HG03457 (cell line): ENCODE results near the gene MAD1L1.
"Not testable (repeated sequence)": the region's sequence is repeated elsewhere in the genome, so short reads cannot be mapped to it uniquely, and the experiment has no call there.

Source experiments
- ATAC-seq: cut with Tn5 transposase; IDR thresholded peaks from one replicate; pipeline ENCODE4 v1.9.1; 2021; ENCODE audit warnings: moderate number of reproducible peaks; ENCODE audit not compliant: unreplicated experiment

Gene MAD1L1

DNA sequence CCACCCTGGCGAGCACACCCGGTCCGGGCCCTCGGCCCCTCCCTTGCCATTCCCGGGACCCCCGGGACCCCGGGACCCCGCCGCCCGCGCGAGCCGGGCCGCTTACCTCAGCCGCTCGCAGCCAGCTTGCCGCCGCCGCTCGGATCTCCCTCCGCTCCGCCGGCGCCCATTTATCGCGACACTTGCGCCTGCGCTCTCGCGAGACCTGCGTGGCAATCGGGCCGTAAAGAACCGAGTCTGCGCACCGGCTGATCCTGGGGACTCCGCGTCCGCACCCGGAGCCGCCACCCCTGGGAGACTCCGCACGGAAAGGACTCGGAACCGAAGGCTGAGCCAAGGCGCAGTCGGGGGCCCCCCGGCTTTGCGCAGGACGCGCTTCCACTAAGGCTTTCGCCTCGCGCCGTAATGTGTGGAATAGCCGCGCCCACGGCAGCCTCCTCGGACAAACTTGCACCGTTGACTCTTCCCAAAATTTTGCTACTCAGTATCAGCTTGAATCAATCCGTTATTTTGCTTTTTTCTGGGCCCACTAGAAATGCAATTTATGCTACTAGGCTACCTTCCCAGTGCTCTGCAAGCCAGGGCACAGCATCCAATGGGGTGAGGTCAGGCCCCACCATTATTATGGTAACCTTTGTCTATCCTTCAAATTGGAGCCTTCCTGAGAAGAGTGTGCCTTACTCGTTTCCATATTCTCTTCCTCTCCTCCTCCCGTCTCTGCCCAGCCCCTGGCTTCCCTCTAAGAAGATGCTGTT lies at the start of gene MAD1L1:
Gene MAD1L1 (minus strand): TSS at position 180 of the 755 bp plus-strand sequence. CDS start 2,812 bp downstream, outside the sequence.
- peak; percentile 47 for ATAC-seq

DNA sequence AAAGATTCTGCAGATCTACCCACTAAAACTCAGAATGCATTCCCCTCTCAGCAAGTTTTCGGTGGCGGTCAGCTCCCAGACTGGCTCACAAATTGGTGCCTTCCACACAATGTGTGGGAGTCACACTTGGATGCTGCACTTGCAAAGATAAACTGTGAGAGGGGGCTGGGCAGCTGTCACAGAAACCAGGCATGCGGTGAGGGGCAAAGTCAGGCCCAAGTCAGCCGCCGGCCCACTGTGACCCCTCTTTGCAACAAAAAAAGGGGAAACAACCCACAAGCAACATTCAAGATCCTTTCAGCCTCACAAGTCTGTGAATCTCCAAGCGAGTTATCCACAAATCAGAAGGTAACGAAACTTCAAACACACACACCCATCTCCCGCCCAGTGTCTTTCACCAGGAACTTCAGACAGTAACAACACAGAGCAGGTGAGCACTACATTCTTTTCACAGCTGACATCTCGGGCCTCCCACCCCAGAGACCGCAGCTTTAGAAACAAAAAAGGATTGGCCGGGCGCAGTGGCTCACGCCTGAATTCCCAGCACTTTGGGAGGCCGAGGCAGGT lies 49.5 kb upstream of the MAD1L1 start:
- ATAC-seq: no peak

DNA sequence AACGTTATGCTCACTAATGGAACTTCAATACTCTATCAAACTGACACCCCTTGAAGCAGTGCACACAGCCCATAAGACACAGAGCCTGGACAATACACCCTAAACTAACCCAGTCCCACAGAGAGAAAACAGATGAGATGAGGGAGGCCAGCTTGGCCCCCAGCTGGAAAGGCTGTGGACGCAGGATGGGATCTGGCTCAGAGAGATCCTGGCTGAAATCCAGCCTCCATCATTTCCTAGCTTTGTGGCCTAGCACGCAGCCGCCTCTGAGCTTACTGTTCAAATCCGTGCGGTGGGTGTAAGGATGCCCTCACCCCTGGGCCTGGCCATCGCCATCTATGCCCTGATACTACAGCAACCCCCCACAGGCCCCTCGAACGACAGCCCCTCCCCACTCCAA lies 48.8 kb upstream of the MAD1L1 start:
- no peak for ATAC-seq

- no peak for ATAC-seq
Observed at GRCh38 chr7:2280424-2280823, 47.7 kb upstream of the MAD1L1 start.

GRCh38 chr7:2279896-2280295 lies 47.2 kb upstream of the MAD1L1 start:
- no peak for ATAC-seq

DNA sequence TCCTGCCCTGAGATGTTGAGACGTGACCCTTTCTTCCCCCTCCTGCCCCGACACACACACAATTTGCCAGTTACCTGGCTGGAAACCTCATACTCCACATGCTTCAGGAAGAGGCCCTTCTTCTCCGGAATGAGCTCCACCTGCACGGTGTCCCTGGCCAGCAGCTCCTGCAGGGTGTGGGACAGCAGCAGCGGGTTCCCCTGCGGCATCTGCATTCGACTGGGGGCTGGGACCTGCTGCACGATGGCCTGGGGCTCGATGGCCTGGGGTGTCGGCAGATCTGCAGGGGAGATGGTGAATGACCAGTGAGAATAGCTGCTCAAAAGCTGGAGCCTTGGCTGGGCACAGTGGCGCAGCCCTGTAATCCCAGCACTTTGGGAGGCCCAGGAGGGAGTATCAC lies 45.3 kb upstream of the MAD1L1 start:
- ATAC-seq: no peak

DNA sequence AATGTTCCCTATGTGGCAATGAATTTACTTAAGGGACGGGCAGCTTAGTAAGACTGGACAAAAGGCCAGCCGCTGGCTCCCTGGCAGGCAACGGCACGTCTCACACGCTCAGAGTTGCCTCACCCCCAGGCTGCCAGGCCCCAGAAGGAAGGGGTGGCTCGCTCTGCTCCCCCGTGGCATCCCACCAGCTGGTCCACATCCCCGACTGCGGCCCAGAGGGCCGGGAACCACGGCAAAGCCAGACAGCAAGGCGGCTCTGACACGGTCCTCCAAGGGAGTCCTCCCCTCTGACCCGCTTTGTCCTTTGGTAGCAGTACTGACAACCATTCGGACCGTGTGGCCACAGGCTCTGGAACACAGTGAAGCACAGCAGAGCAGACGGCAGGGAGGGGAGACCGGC lies 43.4 kb upstream of the MAD1L1 start:
- ATAC-seq: no peak

DNA sequence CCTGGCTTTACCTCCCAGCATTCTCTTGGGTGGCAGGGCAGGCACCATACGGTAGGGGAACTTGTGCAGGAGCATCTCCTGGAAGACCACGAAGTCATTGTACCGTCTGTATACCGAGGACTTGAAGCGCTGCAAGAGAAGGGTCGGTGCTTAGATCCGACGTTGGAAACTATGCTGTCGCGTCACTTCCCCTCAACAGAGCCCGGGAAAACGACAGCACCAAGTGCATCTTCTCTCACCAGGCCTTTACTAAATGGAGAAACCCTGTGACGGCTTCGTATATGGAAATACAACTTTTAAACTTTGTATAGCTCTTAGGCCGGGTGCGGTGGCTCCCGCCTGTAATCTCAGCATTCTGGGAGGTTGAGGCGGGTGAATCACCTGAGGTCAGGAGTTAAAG lies 42.4 kb upstream of the MAD1L1 start:
- no peak for ATAC-seq

DNA sequence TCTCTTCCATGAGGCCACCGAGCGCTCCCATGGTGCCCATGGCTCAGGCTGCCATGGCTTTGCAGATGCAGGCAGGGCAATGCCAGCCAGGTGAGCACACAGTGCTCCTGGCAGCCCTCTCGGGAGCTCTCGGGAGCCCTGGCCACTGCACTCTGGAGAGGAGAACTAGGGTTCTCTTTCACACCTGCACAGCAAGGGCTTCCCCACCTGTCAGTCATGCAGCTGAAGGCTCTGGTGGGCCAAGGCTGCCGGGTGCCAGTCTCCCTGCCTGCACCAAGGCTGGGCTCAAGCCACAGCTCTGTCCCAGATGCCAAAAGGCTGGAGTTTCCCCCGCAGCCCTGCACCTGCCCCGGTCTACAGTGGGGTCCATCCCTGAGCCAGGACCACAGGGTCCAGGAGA lies 41.9 kb upstream of the MAD1L1 start:
- no peak for ATAC-seq

GRCh38 chr7:2273866-2274265 lies 41.1 kb upstream of the MAD1L1 start:
- ATAC-seq: no peak

GRCh38 chr7:2272031-2272430 lies 39.3 kb upstream of the MAD1L1 start:
- no peak for ATAC-seq

DNA sequence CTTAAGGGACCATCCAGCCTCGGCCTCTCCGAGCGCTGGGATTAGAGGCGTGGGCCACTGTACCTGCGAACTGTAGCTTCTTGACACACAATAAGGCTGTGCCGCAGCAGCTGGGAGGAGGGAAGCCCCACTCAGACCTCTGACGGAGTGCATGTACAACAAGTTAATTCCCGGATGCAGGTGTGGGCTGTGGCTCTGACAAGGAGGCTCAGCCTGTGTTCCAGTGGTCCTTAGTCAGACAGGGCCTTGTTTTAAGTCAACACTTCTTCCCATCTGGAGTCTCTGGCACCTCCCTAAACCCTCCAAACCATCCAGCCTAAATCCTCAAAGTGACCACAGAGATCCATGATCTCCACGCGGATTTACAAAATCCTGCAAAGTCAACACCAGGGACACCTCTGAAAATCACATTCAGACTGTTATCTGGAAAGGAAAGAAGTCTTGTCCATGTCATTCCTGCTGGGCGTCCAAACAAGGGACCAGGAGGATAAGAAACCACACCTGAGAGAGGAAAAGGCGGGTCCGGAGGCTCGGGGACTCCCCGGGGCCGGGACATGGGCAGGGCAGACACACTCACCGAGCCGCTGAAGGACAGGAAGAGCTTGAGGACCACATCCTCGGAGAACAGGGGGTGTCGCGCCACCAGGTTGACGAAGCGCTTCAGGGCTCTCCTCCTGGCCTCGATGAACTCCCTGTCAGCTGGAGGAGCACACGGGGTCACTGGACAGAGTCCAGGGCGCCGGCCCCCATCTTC lies 38.7 kb upstream of the MAD1L1 start:
- ATAC-seq: no peak

DNA sequence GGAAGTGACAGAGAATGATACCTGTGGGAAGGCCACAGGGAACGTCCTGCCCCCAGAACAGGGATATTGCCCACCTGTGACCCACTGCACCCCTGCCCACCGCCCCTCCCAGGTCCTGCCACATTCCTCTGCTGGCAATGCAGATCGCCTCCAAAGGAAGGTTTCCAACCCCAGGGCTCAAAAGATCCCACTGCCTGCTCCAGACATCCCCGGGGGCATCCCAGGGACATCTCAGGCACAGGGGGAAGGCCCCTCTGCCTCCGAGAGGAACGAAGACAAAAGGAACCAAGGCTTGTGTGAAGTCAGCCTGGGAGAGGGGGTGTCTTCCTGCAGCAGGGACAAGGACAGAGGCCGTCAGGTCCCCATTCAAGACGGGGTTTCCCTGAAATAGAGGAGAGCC lies 37.8 kb upstream of the MAD1L1 start:
- ATAC-seq: no peak

- ATAC-seq: no peak
Observed at GRCh38 chr7:2269991-2270460, 37.3 kb upstream of the MAD1L1 start.

DNA sequence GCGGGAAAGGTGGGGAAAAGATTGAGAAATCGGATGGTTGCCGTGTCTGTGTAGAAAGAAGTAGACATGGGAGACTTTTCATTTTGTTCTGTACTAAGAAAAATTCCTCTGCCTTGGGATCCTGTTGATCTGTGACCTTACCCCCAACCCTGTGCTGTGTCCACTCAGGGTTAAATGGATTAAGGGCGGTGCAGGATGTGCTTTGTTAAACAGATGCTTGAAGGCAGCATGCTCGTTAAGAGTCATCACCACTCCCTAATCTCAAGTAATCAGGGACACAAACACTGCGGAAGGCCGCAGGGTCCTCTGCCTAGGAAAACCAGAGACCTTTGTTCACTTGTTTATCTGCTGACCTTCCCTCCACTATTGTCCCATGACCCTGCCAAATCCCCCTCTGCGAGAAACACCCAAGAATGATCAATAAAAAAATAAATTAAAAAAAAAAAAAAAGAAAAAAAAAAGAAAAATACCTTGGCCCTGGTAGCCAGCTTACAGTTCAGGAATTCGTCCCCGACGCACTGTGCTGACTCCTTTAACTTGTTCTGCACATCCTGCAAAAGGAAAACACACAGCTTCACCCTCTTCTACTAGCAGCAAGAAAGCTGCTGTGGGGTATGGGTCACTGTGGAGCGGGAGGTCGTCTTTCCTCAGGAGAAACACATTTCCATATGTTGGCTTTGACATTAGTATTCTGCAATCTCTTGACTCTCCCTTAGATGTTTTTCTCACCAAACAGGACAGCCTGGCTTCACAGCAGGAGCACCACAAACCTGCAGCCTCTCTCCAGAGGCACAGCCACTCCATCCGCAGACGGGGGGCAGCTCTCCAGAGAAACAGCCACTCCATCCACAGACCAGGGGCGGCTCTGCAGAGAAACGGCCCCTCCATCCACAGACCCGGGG lies 36.6 kb upstream of the MAD1L1 start:
- ATAC-seq: not testable (repeated sequence)

GRCh38 chr7:2266911-2267310 lies 34.2 kb upstream of the MAD1L1 start:
- no peak for ATAC-seq

GRCh38 chr7:2264158-2264557 lies 31.4 kb upstream of the MAD1L1 start:
- no peak for ATAC-seq

GRCh38 chr7:2263176-2263575 lies 30.4 kb upstream of the MAD1L1 start:
- no peak for ATAC-seq

DNA sequence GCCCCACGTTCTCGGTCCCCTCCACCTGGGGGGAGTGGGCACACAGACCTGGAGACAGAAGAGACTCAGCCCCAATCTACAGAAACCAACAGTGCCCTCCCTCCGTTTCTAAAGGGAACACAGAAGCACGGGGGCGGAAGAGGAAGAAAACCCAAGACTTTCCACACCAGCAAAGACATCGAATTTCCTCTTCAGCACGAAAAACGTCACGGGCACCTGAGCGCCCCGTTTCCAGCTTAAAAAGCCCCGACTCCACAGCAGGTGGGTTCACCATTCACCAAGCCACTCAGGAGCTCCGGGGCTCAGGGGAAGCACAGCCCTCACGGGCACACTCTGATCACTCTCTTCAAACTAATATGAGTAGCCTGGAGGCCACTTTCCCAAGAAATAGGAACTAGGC lies 28.9 kb upstream of the MAD1L1 start:
- ATAC-seq: no peak

DNA sequence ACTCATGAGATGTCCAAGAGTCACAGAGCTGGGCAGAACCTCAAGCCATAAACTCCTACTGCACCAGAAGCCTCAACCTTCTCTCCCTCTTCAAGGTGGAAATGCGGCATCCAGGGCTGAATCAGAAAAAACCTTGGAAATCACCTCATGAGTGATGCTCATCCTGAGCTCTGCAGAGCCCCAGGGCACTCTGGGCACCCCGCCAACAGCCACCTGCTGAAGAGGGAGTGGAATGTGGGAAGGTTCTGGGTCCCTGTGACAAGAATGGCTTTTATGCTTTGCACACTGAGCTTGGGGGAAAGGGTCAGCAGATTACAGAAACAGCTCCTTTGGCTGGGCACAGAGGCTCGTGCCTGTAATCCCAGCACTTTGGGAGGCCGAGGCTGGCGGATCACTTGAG lies 28.1 kb upstream of the MAD1L1 start:
- no peak for ATAC-seq

DNA sequence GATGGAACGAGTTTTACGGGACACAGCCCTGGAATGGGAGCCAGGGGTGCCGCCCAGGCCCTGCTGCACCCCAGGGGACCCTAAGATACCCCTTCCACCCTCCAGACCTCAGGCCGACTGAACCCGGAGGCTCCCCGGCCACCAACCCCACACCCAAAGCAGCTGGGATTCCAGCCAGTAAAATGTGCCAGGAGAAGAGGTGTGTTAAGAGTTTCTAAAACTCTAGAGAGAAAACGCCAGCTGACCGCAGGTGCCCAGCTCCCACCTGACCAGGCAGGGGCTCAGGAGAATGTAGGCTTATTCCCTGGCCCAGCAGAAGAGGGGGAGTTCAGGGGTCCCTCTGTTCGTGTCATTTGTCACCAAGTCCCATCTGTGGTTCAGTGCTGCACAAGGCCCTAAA lies 26.7 kb upstream of the MAD1L1 start:
- ATAC-seq: no peak
